ENCODE measurements around the gene THG1L.

DNA sequence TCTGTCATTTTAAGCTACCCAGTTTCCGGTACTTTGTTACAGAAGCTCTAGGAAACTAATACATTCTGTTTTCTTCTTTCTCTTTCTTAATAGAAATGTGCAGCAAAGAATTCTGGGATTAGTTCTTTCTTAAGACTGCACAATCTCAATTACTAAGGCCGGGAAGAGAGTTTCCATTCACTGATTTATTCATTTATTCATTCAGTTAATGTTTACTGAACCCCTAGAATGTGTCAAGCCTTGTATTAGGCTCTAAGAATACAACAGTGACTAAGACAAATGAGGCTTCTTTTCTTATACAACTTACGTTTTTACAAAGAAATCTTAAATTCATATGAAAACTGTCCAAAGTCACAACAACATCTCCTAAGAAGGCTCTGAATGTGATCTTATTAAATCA is 27.5 kb upstream of the THG1L start:
- TF ChIP-seq, protein P1, sequence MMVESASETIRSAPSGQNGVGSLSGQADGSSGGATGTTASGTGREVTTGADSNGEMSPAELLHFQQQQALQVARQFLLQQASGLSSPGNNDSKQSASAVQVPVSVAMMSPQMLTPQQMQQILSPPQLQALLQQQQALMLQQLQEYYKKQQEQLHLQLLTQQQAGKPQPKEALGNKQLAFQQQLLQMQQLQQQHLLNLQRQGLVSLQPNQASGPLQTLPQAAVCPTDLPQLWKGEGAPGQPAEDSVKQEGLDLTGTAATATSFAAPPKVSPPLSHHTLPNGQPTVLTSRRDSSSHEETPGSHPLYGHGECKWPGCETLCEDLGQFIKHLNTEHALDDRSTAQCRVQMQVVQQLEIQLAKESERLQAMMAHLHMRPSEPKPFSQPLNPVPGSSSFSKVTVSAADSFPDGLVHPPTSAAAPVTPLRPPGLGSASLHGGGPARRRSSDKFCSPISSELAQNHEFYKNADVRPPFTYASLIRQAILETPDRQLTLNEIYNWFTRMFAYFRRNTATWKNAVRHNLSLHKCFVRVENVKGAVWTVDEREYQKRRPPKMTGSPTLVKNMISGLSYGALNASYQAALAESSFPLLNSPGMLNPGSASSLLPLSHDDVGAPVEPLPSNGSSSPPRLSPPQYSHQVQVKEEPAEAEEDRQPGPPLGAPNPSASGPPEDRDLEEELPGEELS (CRISPR knock-in tag; IDR thresholded peaks at IDR 0.05): no peak
- TF ChIP-seq, protein P2, sequence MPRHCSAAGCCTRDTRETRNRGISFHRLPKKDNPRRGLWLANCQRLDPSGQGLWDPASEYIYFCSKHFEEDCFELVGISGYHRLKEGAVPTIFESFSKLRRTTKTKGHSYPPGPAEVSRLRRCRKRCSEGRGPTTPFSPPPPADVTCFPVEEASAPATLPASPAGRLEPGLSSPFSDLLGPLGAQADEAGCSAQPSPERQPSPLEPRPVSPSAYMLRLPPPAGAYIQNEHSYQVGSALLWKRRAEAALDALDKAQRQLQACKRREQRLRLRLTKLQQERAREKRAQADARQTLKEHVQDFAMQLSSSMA (CRISPR knock-in tag; IDR thresholded peaks at IDR 0.05): no peak

All from HepG2 (cell line).